H1 (cell line): ENCODE measurements around the gene ERI3. TPM values are rescaled to one million over a fixed set of nuclear protein-coding genes. Genes with fewer than 3 reads are reported as not detected.

Source experiments
- ATF3 ChIP-seq: IDR thresholded peaks from 2 replicates; pipeline ENCODE4 v1.6.1; 2011; ENCODE audit warnings: low read depth, mild to moderate bottlenecking, low read length; ENCODE audit not compliant: insufficient read depth
- CHD2 ChIP-seq: IDR thresholded peaks from 2 replicates; pipeline ENCODE4 v1.6.1; 2012; ENCODE audit warnings: low read length, improper control_type of control experiment
- CTBP2 ChIP-seq: IDR thresholded peaks from 2 replicates; pipeline ENCODE4 v1.7.0; 2011; ENCODE audit warnings: borderline replicate concordance, mild to moderate bottlenecking, moderate library complexity, mixed read lengths, low read length; ENCODE audit not compliant: insufficient read depth, insufficient read length
- MAFK ChIP-seq: IDR thresholded peaks from 2 replicates; pipeline ENCODE4 v1.6.1; 2012; ENCODE audit warnings: low read depth, mild to moderate bottlenecking, improper control_type of control experiment, low read length
- RXRA ChIP-seq: IDR thresholded peaks from 2 replicates; pipeline ENCODE4 v1.6.1; 2011; ENCODE audit warnings: low read depth, mild to moderate bottlenecking, low read length, moderate library complexity; ENCODE audit not compliant: insufficient read depth
- SIX5 ChIP-seq: IDR thresholded peaks from 2 replicates; pipeline ENCODE4 v1.6.1; 2011; ENCODE audit warnings: mild to moderate bottlenecking, low read depth, low read length
- YY1 ChIP-seq: IDR thresholded peaks from 2 replicates; pipeline ENCODE4 v1.6.1; 2011; ENCODE audit warnings: low read depth, mild to moderate bottlenecking, low read length
- polyA plus RNA-seq, 7 experiments: library from polyadenylated mRNA; depleted of rRNA in 3 of 7; stranded (reverse) in 5 of 7; unstranded in 2 of 7; fragments of >200 nt in 5 of 7; fragments of 200-250 nt in 2 of 7; gene quantifications; 1 replicate in 5 of 7; 2 replicates in 1 of 7; 4 replicates in 1 of 7; pipeline versions ENCODE4 v1.2.1 to v1.2.3, GENCODE V29; 2011 to 2013; ENCODE audit warnings: missing spikeins in 2 of 7, mixed read lengths in 2 of 7
- total RNA-seq: library from RNA; stranded (reverse); fragmentation: NEBNext Ultra II Directional; extraction: Animal tissue kit (Norgen Biotek cat#: 25700); gene quantifications from 2 replicates; pipeline ENCODE4 v1.2.1, GENCODE V29; 2021

The ERI3 gene
- total and polyA plus RNA-seq, 2 of the 8 experiments (the other 6 are each of a cell fraction or from before 2014, with no cell fraction given): 81.1 to 199 TPM

GRCh38 chr1:44401256-44402228, 46.5 kb upstream of the ERI3 start (continued):
- TF ChIP-seq RXRA (no peak), CTBP2 (no peak), ATF3 (no peak), YY1 (no peak), SIX5 (no peak), CHD2 (no peak), MAFK (no peak)
